CD4-positive, alpha-beta T cell (primary cell): Measurements from ENCODE around the gene ARHGAP29. TPM values are rescaled to one million over a fixed set of nuclear protein-coding genes. Genes with fewer than 3 reads are reported as not detected.

Source experiments
- ATAC-seq: fragments of 200-7000 bp; cut with Tn5 transposase; one replicate; pipeline ENCODE4 v1.10.0; 2022; ENCODE audit warnings: mild to moderate bottlenecking; ENCODE audit not compliant: poor library complexity
- CTCF ChIA-PET: fragments of 350-600 bp; sonication (Branson Sonifier 250); formaldehyde crosslinking; loops from one replicate; lab custom pipeline; 2021; ENCODE audit warnings: antibody characterized with exemption, inconsistent platforms; lab: Charles Lee
- POLR2A ChIA-PET: fragments of 350-600 bp; sonication (Branson Sonifier 250); formaldehyde crosslinking; loops from one replicate; lab custom pipeline; 2021; ENCODE audit warnings: antibody characterized with exemption, inconsistent platforms; lab: Charles Lee
- DNase-seq, 14 experiments: peaks; one replicate each; pipeline ENCODE4 v3.0.0-alpha.2; 2013 to 2020; ENCODE audit warnings: mixed read lengths in 2 of 14
- H3K27ac ChIP-seq, 2 donors: one replicate each; pipeline versions ENCODE4 v1.5.1 to v1.7.0; 2013; ENCODE audit warnings: low read length in 2 of 2, low read depth in 1 of 2, mild to moderate bottlenecking in 1 of 2
- H3K27me3 ChIP-seq, 2 experiments: 1 replicate in 1 of 2; 2 replicates in 1 of 2; pipeline versions ENCODE4 v1.6.1 to v1.7.0; 2013; ENCODE audit warnings: low read length in 2 of 2, control low read depth in 1 of 2, mild to moderate bottlenecking in 1 of 2, moderate library complexity in 1 of 2; ENCODE audit not compliant: insufficient read depth in 2 of 2, control insufficient read depth in 1 of 2
- H3K36me3 ChIP-seq: one replicate; pipeline ENCODE4 v1.6.1; 2013; ENCODE audit warnings: low read length, control low read depth; ENCODE audit not compliant: insufficient read depth
- H3K4me1 ChIP-seq: one replicate; pipeline ENCODE4 v1.6.1; 2013; ENCODE audit warnings: low read length, control low read depth; ENCODE audit not compliant: insufficient read depth
- H3K4me3 ChIP-seq: one replicate; pipeline ENCODE4 v1.5.1; 2013; ENCODE audit warnings: mild to moderate bottlenecking, low read length, moderate library complexity
- H3K9me3 ChIP-seq, 2 experiments: 1 replicate in 1 of 2; 2 replicates in 1 of 2; pipeline versions ENCODE4 v1.6.1 to v1.7.0; 2013; ENCODE audit warnings: low read length in 2 of 2, mild to moderate bottlenecking in 2 of 2, control low read depth in 1 of 2, moderate library complexity in 1 of 2; ENCODE audit not compliant: control insufficient read depth in 1 of 2, insufficient read depth in 1 of 2
- H3K27ac Mint-ChIP-seq: one replicate; pipeline ENCODE4 v1.8.0; 2020; ENCODE audit warnings: mixed read lengths
- H3K27me3 Mint-ChIP-seq: one replicate; pipeline ENCODE4 v1.8.0; 2021; ENCODE audit warnings: mixed read lengths
- H3K36me3 Mint-ChIP-seq: one replicate; pipeline ENCODE4 v1.8.0; 2021; ENCODE audit warnings: low read depth, mixed read lengths
- H3K4me1 Mint-ChIP-seq: one replicate; pipeline ENCODE4 v1.8.0; 2021; ENCODE audit warnings: low read depth, mixed read lengths
- H3K4me3 Mint-ChIP-seq: one replicate; pipeline ENCODE4 v1.8.0; 2020; ENCODE audit warnings: mild to moderate bottlenecking, mixed read lengths
- H3K9me3 Mint-ChIP-seq: one replicate; pipeline ENCODE4 v1.8.0; 2020; ENCODE audit warnings: mixed read lengths
- CTCF ChIP-seq: fragments of 200-600 bp; IDR thresholded peaks from one replicate; pipeline ENCODE4 v1.8.0; 2022; ENCODE audit warnings: antibody characterized with exemption, mild to moderate bottlenecking
- intact Hi-C, 2 experiments: fragments of 100-400 bp; cut with DNase I in 1 of 2; cut with micrococcal nuclease in 1 of 2; formaldehyde crosslinking; loops; one replicate each; pipeline versions ENCODE4 v1.15.1 to v1.9.0; 2023 to 2025; cut with DNase I, micrococcal nuclease
- total RNA-seq, 174 experiments: library from RNA in 2 of 174; stranded (reverse) in 2 of 174; gene quantifications; one replicate each; pipeline ENCODE4 v1.2.3 and lab custom pipeline; 2021 to 2026

Gene ARHGAP29
- total RNA-seq, 2 experiments from 2014 or later, result not detected

DNA sequence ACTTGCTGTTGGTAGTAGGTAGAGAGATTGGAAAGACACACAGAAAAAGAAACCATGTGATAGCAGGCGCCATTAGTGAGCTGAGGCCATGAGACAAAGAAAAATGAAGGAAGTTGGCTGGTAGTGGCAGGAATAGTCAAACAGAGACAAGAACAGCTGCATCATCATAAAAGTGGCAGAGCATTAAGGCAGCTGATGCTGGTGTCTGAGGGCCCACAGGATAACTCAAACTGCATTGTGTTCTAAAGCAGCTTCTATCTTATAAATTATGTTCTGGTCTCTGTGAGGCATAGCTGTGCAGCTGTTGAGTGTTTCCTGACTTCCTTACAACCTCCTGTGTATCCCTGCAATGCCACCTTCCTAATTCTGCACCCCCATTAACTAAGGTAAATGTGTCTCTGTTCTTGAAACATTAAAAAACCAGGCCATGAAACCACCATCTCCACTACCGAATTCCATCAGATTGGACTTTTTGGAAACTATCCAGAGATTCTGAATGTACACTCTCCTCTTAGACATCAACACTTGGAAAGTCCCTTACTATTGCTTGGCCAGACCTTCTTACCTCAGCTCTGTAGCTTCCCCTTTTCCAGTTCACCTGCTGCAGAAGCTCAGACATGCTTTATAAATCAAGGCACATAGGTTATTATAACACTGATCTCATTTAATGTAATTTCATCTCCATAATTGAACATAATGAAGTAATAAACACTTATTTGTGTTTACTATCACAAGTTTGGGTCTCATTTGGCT lies 23.4 kb upstream of the ARHGAP29 start:
- H3K27me3 Mint-ChIP-seq, result peaks cover 41% of the 10 kb centered on the region
- Histone ChIP-seq H3K27ac (no peak overlapping the region), H3K9me3 (peaks cover 0 to 3% of the 10 kb centered on the region in 2 experiments), H3K36me3 (no peaks in the 10 kb centered on the region), H3K4me3 (no peak overlapping the region), H3K4me1 (no peaks in the 10 kb centered on the region), H3K27me3 (peaks cover 0 to 12% of the 10 kb centered on the region in 2 experiments)
- ATAC-seq, result no peak
- DNase-seq, result no peak
- H3K4me3 Mint-ChIP-seq, result no peak overlapping the region
- no peaks in the 10 kb centered on the region for H3K36me3 Mint-ChIP-seq
- H3K27ac Mint-ChIP-seq, result no peak overlapping the region
- H3K9me3 Mint-ChIP-seq, result no peaks in the 10 kb centered on the region
- intact Hi-C loops, result no loop called here
- ChIA-PET POLR2A (no interaction called here), CTCF (no interaction called here)
- TF ChIP-seq CTCF, result no peak
- no peaks in the 10 kb centered on the region for H3K4me1 Mint-ChIP-seq

- Histone ChIP-seq H3K27me3 (peaks cover 0 to 12% of the 10 kb centered on the region in 2 experiments), H3K9me3 (no peaks in the 10 kb centered on the region), H3K4me3 (no peak overlapping the region), H3K27ac (no peak overlapping the region), H3K36me3 (no peaks in the 10 kb centered on the region), H3K4me1 (no peaks in the 10 kb centered on the region)
- H3K9me3 Mint-ChIP-seq, result no peaks in the 10 kb centered on the region
- H3K36me3 Mint-ChIP-seq, result no peaks in the 10 kb centered on the region
- DNase-seq (no peak), ATAC-seq (no peak)
- peaks cover 42% of the 10 kb centered on the region for H3K27me3 Mint-ChIP-seq
- intact Hi-C loops, result no loop called here
- ChIA-PET CTCF (no interaction called here), POLR2A (no interaction called here)
- H3K4me1 Mint-ChIP-seq, result no peaks in the 10 kb centered on the region
- no peak overlapping the region for H3K27ac Mint-ChIP-seq
- no peak overlapping the region for H3K4me3 Mint-ChIP-seq
- no peak for TF ChIP-seq CTCF
Observed at GRCh38 chr1:94259635-94260289, 22.4 kb upstream of the ARHGAP29 start.

DNA sequence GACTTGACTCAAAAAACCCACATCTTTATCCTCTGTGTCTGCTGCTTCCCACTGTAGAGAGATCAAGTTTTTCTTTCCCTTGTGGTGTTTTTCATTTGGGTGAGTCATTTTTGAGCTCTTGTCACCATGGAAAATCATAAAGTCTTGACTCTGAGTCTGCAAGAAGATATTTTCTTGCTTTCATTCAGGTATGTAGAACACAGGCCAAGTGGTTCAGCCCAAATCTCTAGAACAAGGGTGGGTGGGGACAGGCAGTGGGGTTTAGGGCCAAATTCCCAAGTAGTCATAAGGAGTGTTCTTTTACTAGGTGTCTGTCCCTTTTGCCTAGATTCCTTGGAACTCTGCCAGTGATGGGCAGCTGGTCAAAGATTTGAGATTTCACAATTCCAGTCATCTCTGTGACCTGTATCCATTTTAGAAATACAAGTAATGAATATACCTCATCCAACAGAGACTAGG lies 21.5 kb upstream of the ARHGAP29 start:
- Mint-ChIP-seq H3K36me3 (no peaks in the 10 kb centered on the region), H3K4me3 (no peak overlapping the region)
- CTCF ChIA-PET, result no interaction called here

More for the DNA sequence above, 21.5 kb upstream of the ARHGAP29 start:
- no peak overlapping the region for H3K4me3 ChIP-seq
- peaks cover 0 to 12% of the 10 kb centered on the region in 2 experiments for H3K27me3 ChIP-seq
- no peak for DNase-seq
- H3K4me1 ChIP-seq, result no peaks in the 10 kb centered on the region
- no peak for TF ChIP-seq CTCF
- H3K27ac Mint-ChIP-seq, result no peak overlapping the region
- intact Hi-C loops, result no loop called here
- no peaks in the 10 kb centered on the region for H3K4me1 Mint-ChIP-seq
- no peaks in the 10 kb centered on the region for H3K9me3 ChIP-seq
- H3K36me3 ChIP-seq, result no peaks in the 10 kb centered on the region
- H3K27me3 Mint-ChIP-seq, result peaks cover 50% of the 10 kb centered on the region
- POLR2A ChIA-PET, result no interaction called here
- no peak overlapping the region for H3K27ac ChIP-seq
- ATAC-seq, result no peak
- no peaks in the 10 kb centered on the region for H3K9me3 Mint-ChIP-seq
